ENCODE measurements around the gene DENND1A. TPM values are rescaled to one million over a fixed set of nuclear protein-coding genes. Genes with fewer than 3 reads are reported as not detected.
"Not testable (repeated sequence)": the region's sequence is repeated elsewhere in the genome, so short reads cannot be mapped to it uniquely, and the experiment has no call there.

The DENND1A gene
- total RNA-seq, 2 donors from 2014 or later: 17.8 to 36.6 TPM

DNA sequence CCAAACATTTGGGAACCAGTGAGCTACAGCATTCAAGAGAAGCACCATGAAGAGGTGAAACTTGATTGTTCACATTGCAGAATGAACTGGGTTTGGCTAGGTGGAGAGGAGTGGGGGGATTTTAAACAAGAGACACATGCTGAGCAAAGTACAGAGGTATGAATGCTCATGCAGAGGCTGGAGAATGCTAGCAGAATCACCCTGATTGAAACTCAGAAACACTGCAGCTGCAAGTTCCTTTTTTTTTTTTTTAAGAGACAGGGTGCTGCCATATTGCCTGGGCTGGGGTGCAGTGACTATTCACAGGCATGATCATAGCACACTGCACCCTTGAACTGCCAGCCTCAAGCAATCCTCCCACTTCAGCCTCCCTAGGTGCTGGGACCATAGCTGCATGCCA is 35.1 kb downstream of the DENND1A start:
- DNase-seq (ENCODE audit: low spot score) (no peak), ATAC-seq (ENCODE audit: insufficient number of reproducible peaks, low FRiP score, low read depth) (no peak)
- Histone ChIP-seq H3K9me3 (no peaks in the 10 kb centered on the region), H3K36me3 (no peaks in the 10 kb centered on the region), H3K4me3 (no peak overlapping the region), H3K4me1 (ENCODE audit: control insufficient read depth in 1 of 2, low read depth in 2 of 2) (no peaks in the 10 kb centered on the region), H3K27ac (no peak overlapping the region), H3K27me3 (replicated peaks; ENCODE audit: insufficient read depth) (no peaks in the 10 kb centered on the region)
- TF ChIP-seq, protein P1, sequence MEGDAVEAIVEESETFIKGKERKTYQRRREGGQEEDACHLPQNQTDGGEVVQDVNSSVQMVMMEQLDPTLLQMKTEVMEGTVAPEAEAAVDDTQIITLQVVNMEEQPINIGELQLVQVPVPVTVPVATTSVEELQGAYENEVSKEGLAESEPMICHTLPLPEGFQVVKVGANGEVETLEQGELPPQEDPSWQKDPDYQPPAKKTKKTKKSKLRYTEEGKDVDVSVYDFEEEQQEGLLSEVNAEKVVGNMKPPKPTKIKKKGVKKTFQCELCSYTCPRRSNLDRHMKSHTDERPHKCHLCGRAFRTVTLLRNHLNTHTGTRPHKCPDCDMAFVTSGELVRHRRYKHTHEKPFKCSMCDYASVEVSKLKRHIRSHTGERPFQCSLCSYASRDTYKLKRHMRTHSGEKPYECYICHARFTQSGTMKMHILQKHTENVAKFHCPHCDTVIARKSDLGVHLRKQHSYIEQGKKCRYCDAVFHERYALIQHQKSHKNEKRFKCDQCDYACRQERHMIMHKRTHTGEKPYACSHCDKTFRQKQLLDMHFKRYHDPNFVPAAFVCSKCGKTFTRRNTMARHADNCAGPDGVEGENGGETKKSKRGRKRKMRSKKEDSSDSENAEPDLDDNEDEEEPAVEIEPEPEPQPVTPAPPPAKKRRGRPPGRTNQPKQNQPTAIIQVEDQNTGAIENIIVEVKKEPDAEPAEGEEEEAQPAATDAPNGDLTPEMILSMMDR (IDR thresholded peaks at IDR 0.05): no peak

DNA sequence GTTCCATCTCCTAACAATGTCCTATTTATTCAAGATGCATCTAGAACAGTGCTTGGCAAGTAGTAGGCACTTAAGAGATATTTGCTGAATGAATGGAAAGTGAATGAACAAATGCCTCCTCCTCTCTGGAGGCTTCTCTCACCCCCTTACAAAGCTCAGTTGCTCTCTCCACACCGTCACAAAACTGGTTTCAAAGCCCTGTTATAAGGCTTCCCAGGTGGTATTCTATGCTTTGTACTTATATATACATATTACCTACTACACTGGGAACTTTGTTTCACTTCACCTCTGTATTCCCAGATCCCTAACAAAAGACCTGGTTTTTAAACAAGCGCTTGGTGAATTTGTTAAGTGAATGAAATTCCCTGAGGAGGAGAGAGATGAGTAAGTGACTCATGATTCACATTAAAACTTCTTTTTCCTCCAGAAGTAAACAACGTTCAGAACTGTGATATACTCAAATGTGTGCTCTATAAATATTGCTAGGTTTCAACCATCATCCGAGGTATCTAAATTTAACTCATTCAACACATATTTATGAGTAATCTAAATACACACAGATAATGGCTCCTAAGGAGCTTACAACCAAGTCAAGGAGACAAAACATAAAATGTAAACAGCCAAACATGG is 36.0 kb downstream of the DENND1A start:
- TF ChIP-seq, protein P1 (IDR thresholded peaks at IDR 0.05): no peak
- ATAC-seq (ENCODE audit: insufficient number of reproducible peaks, low FRiP score, low read depth) (no peak), DNase-seq (ENCODE audit: low spot score) (no peak)
- Histone ChIP-seq H3K4me3 (no peak overlapping the region), H3K27me3 (replicated peaks; ENCODE audit: insufficient read depth) (no peaks in the 10 kb centered on the region), H3K36me3 (no peaks in the 10 kb centered on the region), H3K27ac (no peak overlapping the region), H3K9me3 (no peaks in the 10 kb centered on the region), H3K4me1 (ENCODE audit: control insufficient read depth in 1 of 2, low read depth in 2 of 2) (no peaks in the 10 kb centered on the region)

DNA sequence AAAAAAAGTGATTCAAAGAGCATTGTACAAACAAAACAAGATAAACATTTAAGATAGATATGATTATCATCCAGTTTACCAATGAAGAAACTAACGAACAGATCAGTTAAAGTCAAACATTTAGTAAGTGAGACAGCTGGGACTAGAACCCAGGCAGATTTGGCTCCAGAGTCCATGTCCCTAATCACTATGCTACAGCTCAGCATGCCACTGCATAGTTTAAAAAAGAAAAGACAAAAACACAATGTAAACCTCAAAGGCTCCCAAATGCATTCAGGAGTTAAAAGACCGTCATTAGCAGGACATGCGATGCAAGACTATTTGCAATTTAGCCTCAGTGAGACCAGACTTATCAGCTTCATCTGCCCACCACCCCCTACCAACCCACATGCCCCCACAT is 36.8 kb downstream of the DENND1A start:
- DNase-seq (ENCODE audit: low spot score): no peak
- no peaks in the 10 kb centered on the region for H3K27me3 ChIP-seq (replicated peaks; ENCODE audit: insufficient read depth)
- TF ChIP-seq, protein P1 (IDR thresholded peaks at IDR 0.05): no peak
- no peaks in the 10 kb centered on the region for H3K4me1 ChIP-seq (ENCODE audit: control insufficient read depth in 1 of 2, low read depth in 2 of 2)
- H3K4me3 ChIP-seq: no peak overlapping the region
- H3K36me3 ChIP-seq: no peaks in the 10 kb centered on the region
- no peak overlapping the region for H3K27ac ChIP-seq
- no peak for ATAC-seq (ENCODE audit: insufficient number of reproducible peaks, low FRiP score, low read depth)
- no peaks in the 10 kb centered on the region for H3K9me3 ChIP-seq

DNA sequence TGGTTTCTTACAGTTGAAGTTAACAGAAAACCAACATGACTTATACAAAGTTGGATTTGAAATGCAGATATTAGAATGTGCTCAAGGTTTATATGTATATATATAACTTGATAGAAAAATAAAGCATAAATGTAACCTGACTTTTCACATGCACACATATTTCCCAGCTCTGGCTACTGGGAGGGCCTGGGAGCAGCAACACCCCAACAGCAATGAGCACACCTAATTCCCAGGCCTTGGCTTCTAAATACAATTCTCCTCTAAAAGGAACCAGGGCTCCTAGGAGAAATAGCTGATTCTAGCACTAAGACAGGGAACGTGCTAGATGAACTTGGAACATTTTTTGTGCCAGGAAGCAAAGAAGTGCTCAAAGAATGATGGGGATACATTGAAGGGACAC is 42.1 kb downstream of the DENND1A start:
- DNase-seq (ENCODE audit: low spot score): no peak
- Histone ChIP-seq H3K9me3 (no peaks in the 10 kb centered on the region), H3K27ac (no peak overlapping the region), H3K27me3 (replicated peaks; ENCODE audit: insufficient read depth) (no peaks in the 10 kb centered on the region), H3K4me3 (no peak overlapping the region), H3K36me3 (no peaks in the 10 kb centered on the region), H3K4me1 (ENCODE audit: control insufficient read depth in 1 of 2, low read depth in 2 of 2) (no peaks in the 10 kb centered on the region)
- TF ChIP-seq, protein P1 (IDR thresholded peaks at IDR 0.05): no peak
- ATAC-seq (ENCODE audit: insufficient number of reproducible peaks, low FRiP score, low read depth): no peak

DNA sequence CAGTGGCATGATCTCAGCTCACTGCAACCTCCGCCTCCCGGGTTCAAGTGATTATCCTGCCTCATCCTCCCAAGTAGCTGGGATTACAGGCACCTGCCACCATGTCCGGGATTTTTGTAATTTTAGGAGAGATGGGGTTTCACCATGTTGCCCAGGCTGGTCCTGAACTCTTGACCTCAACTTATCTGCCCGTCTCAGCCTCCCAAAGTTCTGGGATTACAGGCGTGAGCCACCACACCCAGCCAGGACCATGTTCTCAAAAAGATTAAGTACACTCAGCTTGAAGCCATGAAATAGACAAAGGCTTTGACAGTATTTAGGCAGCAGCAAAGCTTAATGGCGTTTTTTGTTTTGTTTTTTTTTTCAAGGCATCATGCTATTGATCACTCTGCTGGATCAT is 44.1 kb downstream of the DENND1A start:
- ATAC-seq (ENCODE audit: insufficient number of reproducible peaks, low FRiP score, low read depth); DNase-seq (ENCODE audit: low spot score); H3K4me3 ChIP-seq; H3K27ac ChIP-seq; H3K36me3 ChIP-seq; H3K9me3 ChIP-seq; H3K4me1 ChIP-seq (ENCODE audit: control insufficient read depth in 1 of 2, low read depth in 2 of 2); H3K27me3 ChIP-seq (replicated peaks; ENCODE audit: insufficient read depth): not testable (repeated sequence)

DNA sequence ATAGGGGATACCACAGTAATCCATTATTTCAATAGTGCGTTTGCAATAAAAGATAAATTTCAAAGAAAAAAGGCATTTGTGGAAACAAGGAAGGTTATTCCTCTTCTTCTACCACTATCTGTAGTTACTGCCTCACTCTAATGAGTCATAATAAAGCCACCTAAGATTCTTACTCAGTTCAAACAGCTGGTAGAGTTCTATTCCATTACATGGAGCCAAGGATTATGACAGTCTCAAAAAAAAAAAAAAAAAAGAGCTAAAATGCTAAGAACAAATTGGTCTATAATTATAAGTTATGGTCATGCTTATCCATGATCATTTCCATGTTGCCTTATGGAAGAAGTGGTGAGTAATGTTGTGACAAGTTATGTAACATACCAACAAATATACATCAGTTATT is 46.3 kb downstream of the DENND1A start:
- Histone ChIP-seq H3K27me3 (replicated peaks; ENCODE audit: insufficient read depth) (no peaks in the 10 kb centered on the region), H3K9me3 (no peaks in the 10 kb centered on the region), H3K36me3 (no peaks in the 10 kb centered on the region), H3K4me3 (no peak overlapping the region), H3K4me1 (ENCODE audit: control insufficient read depth in 1 of 2, low read depth in 2 of 2) (no peaks in the 10 kb centered on the region), H3K27ac (no peak overlapping the region)
- ATAC-seq (ENCODE audit: insufficient number of reproducible peaks, low FRiP score, low read depth): no peak
- TF ChIP-seq, protein P1 (IDR thresholded peaks at IDR 0.05): no peak
- DNase-seq (ENCODE audit: low spot score): no peak

Data from thoracic aorta (tissue), 2 donors.